ENCODE data around the gene SLIT3.

The SLIT3 gene

DNA sequence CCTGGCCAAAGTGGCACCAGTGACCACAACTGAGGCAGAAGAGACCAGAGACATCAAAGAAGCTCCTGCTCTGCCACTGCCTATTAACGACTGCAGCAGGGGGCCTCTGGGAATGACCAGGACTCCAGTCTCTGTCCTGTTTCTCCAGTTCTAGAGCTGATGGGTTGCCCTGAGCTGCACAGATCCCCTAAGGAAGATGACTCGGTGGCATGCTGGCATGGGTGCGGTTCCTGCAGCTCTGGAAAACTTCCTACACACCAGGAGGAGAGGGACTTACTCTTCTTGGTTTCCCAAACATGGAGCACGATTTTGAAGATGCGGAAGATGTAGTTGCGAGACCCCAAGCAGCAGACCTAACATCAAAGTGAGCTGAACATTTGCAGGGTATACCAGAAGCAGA, 2.7 kb downstream of the SLIT3 start:
- no peak for DNase-seq

DNA sequence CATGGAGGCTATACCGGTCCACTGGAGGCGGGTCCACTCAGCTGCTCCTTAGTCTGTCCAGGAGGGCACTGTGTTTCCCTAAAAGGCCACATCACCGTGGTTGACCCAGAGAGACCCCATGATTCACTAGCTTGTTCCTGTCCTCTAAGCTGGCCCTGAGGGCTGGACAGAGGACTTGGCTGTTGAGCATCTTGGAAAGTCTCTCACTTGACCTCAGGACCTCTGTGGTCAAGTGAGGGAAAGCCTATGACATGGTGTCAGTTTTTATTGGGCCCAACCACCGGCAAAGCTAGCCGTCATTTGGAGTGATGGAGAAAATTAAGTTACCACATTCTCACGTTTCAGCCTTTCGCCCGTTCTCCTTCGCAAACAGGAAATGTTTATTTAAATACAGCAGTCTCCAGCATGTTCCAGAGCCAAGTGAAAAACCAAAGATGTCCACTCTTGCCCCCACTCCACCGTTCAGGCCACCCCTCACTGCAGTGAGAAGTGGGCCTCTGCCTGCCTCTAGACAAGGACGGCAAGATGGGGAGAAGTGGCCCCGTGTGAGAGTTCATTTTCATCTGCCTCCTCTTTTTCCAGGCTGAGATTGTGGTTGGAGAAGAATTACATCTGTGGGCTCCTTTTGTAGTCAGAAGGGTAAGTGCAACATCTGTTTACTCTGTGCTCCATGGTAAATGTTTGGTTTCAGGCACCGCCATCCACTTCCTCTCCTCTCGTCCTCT, 4.4 kb downstream of the SLIT3 start:
- no peak for DNase-seq

DNA sequence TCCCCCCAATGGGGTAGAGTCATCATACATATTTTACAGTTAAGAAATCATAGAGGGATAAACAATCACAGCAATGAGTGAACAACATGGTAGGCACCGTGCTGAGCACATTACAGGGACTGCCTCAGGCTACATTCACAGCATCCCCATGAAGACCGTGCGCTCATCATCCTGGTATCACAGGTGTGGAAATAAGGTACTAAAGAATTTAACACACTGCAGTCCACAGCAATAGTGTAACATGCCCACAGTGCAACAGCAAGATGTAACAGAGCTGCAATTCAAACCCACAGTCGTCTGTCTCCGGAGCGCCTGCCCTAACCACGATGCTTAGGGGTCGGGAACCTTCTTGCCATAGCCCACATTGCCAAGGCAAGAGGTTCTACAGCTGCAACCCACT, 5.6 kb downstream of the SLIT3 start:
- DNase-seq: no peak

DNA sequence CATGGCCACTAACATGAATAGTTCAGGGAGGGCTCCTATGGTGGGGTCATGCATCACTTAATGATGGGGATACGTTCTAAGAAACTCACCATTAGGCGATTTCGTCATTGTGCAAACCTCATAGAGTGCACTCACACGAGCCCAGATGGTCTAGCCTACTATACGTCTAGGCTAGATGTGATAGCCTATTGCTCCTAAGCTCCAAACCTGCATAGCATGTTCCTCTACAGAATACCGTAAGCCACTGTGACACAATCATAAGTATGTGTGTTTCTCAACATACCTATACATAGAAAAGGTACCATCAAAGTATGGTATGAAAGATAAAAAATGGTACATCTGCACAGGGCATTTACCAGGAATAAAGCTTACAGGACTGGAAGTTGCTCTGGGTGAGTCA, 6.3 kb downstream of the SLIT3 start:
- no peak for DNase-seq

DNA sequence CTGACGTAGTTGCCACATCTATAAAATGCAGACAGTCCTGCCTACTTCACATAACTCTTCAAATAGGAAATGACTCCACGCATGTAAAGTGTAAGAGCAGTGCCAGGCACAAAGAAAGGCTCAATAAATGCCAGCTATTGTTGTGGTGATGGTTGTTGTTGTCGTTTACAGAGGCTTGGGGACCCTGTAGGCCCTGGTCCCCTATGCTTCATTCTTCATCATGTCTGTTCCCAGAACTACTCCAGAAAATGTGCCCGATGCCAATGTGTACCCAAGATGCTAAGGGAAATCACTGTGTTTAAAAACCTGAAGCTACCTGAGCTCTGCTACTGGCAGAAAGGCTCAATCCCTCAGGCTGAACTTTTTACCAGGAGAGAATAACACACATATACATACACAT, 9.1 kb downstream of the SLIT3 start:
- DNase-seq: no peak

DNA sequence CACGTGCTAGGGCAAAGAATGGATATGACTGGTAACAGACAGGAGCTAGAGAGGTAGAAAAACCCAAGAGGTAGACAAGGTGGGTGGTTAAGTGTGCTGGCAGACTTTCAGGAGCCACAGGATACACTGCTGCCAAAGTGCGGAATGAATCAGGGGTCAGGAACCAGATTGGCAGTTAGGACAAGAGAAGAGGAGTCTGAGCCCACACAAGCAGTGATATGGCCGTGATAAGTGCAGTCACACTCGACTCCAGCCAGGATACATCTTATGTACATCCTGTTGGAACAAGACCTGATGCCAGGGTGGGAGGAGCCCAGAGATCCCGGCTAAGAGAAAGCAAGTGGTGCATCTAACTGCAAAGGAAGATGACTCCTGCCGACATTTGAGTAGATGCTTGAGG, 10.0 kb downstream of the SLIT3 start:
- no peak for DNase-seq

DNA sequence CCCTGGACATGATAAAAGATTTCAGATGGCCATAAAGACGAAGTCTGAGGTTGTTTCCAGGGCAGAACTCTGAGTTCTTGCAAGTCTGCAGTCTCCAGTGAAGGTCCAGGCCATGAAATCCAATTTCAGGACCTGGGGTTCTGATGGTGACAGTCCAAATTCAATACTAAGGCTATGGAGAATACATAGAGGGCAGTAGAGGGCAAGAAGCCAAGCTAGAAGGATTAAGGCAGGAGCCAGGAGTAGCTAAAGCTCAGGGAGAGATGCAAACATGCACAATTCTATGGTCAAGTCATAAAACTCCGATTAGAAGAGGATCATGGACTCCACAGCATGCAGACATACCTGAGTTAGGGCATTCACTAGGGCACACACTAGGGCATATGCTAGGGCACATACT, 11.4 kb downstream of the SLIT3 start:
- no peak for DNase-seq

DNA sequence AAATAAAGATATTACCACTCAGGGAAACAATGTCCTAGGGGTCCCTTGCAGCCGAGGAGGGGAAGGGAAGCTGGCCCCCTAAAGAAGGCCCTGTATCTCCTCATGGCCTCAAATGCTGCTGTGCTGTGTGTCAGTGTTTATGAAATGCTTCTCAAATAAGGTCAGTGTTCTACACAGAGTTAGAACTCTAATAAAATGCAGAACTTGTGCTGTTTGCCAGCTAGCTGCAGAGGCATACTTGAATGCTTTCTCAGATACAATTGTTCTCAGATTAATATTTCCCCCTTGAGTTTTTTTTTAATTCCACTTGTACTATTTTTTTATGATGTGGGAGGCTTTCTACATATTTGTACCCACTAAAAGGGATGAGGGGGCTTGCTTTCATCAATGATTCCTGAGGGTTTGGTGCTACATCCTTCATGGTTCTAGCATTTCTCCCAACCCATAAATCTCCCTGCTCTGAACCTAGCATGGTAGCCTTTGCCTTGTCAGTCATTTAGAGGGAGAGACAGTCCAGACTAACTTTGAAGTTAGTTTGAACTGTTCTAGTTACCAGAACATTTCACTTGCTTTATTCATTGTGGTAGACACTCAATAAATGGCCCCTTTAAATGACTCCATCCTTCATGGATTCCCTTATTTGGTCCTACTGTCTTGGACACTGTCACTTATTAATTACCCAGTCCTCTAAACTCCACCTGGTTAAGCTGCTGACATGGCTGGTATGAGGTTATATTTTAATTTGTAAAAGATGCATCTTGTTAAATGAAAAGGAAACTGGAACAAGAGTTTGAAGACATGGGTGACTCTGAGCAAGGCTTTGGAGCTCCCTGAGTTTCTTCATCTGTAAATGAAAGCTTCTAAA, 12.6 kb downstream of the SLIT3 start:
- no peak for DNase-seq

DNA sequence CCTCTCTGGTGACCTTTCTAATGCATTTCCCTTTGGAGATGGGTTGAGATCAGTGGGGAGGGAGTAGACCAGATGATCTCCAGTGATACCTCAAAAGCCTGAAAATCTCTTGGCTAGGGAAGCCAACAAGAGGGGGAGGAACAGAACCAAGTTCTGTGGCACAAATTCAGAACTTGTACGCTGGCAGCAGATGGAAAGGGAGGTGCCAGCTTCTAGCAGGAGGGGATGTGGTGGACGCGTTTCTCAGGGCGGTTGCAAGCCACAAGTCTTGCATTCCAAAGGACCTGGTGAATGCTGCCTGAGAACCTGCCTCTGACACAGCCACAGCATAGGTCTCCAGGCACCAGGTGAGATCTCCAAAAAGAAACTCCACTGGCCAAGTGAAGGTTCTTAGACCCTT, 13.4 kb downstream of the SLIT3 start:
- no peak for DNase-seq

DNA sequence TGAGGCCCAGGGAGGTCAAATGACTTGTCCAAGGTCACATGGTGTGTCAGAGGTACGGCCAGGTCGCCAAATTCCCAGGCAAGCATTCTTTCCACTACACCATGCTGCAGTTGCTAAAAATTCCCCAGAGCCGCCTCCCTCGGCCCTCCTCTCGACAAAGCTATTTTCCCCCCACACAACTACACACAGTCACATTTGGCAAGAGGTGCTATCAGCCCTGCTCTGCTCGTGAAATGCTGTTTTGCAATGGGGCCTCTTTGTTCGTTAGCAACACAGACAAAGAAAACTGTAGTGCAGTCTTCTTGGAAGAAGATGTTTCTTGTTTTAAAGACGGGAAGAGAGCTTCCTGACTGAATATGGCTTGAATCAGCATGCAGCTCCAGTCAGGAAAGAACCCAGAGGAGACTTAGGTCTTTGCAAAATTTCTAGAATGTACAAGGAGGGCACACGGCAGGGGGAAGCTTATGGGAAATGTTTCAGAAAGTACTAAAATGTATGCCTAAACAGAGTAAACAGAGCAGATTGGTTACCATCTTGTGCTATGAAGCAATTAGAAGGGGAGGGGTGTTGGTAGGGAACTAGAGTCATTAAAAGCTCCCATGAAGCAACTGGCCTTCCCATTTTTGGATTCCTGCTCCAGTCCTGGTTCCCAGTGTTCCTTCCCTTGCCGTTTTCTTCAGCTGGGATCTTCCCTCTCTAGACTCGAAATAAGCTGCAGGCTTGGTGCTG, 14.2 kb downstream of the SLIT3 start:
- no peak for DNase-seq

- DNase-seq: no peak
These were observed 17.1 kb downstream of the SLIT3 start for GRCh38 chr5:169283887-169284286.

DNA sequence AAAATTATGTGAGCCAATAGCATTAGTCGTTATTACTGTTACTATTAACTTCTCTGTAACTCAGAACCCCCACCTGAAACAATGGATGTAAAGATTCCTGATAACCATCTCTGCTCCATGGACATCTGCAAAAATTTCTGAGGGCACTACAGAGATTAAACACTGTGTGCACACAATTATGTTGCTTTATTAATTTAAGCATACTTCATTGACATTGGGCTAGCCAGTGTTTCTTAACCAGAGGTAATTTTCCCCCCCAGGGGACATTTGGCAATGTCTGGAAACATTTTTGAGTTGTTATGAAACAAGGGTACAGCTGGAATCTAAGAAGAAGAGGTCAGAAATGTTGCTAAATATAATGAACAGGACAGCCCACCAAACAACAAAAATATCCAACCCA, 19.3 kb downstream of the SLIT3 start:
- DNase-seq: no peak

DNA sequence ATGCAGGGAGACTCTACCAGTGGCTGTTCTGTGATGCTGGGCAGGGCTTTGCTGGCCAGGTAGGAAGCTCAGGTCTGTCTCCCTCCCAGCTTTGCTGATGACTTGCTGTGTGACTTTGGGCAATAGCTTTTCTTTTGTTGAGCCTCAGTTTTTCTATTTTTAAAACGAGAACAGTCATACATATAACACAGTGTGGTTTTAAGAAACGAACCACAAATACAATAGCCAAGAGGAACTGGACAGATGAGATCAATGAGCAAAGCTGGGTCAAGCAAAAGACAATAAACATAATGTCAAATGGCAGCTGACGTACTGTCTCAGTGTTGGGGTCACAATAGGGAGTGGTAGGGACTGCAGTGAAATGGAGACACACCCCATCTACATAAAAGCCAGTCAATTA, 20.2 kb downstream of the SLIT3 start:
- no peak for DNase-seq

GRCh38 chr5:169280286-169280685, 20.7 kb downstream of the SLIT3 start:
- no peak for DNase-seq

- DNase-seq: no peak
These were observed 21.8 kb downstream of the SLIT3 start for GRCh38 chr5:169279125-169279524.

DNA sequence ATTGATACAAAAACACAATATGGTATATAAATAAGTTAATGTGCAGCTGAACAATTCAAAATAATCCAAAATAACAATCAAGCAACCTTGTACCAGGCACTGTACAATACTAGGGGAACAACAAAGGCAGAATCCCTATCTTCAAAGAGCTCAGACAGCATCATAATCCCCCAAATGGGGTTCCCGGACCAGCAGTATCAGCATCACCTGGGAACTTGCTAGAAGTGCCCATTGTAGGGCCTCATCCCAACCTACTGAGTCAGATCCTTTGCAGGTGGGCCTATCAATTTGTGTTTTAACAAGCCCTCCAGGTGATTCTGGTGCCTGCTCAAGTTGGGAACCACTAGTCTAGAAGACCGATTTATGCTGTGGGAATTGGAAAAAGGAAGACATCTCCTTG, 27.1 kb downstream of the SLIT3 start:
- no peak for DNase-seq

- no peak for DNase-seq
These were observed 27.5 kb downstream of the SLIT3 start for GRCh38 chr5:169273451-169273850.

DNA sequence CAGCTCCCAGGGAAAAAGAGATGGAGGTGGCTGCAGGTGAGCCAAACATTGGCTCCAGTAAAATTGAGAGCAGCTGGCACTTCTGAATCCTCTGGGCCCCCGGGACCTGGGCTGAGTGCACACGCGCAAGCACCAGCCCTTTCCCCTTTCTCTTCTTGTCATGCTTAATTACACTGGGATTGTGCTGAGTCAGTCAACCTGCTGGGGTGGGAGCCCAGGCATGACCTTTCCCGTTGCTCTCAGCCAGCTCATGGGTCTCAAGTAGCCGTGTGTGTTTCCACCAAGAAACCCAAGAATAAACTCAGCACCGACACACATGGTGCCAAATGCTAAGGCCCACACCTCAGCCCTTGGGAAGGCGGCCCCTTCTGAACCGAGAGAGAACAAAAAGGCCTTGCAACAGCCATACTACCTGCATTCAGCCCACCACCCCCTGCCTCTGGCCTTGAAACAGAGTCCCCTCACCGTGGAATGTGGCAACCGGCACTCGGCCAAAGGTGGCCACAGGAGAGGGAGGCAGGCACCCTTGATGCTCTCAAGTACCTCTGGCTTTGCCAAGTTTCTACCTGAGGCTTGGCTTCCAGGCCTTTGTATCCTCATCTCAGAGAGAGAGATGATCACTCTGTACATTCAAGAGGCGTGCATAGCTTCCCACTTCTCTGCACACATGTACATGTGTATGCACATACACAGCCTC, 28.1 kb downstream of the SLIT3 start:
- no peak for DNase-seq

- no peak for DNase-seq
These were observed 28.8 kb downstream of the SLIT3 start for GRCh38 chr5:169272111-169272510.

- no peak for DNase-seq
These were observed 30.1 kb downstream of the SLIT3 start for GRCh38 chr5:169270827-169271226.

DNA sequence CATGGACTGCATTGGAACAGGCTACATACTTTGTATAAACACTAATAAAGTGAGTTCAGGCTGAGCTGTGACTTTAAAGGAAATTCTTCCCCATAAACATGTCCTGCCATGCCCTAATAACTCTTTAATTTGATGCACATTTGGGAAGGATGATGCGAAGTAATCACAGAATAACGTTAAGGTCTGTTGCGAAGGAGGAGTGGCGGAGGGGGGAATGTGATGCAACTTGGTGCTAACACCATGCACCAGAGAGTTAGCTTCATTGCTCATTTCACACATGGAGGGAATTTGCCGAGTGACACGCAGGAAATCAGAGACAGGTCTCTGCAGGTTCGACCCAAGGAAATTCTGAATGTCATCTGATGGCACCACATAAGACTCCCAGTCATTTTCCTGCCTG, 32.9 kb downstream of the SLIT3 start:
- DNase-seq: no peak

- DNase-seq: no peak
These were observed 35.1 kb downstream of the SLIT3 start for GRCh38 chr5:169265888-169266287.

DNA sequence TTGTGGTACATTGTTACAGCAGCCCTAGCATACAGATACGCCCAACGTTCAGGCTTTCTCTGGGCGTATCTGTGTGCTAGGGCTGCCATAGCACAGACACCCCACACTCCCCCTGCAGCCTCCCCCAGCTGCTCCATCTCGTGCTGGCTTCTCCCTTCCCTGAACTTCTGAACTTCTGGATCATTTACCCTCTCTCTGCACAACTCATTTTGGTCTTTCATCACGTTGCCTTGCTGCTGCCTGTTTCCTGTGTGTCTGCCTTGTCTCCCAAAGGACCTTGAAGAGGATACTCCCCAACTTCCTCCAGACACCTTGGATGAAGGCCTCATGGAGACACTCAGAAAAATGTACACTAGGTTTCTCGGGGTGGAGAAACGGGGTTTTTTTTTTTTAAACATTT, 37.3 kb downstream of the SLIT3 start:
- no peak for DNase-seq
